Karpas-422 (cell line): Measurements from ENCODE around the gene PDCD2L. TPM values are rescaled to one million over a fixed set of nuclear protein-coding genes. Genes with fewer than 3 reads are reported as not detected.
"Not testable (repeated sequence)": the region's sequence is repeated elsewhere in the genome, so short reads cannot be mapped to it uniquely, and the experiment has no call there.

Experiments
- DNase-seq: peaks from one replicate; pipeline ENCODE4 v3.0.0-alpha.2; 2015
- H2AFZ ChIP-seq: fragments of 200-600 bp; sonication (generic); 2 replicates; pipeline ENCODE4 v1.6.1; 2014; ENCODE audit warnings: antibody characterized with exemption, low read length, mixed read lengths
- H3K27ac ChIP-seq: fragments of 200-600 bp; sonication (generic); 2 replicates; pipeline ENCODE4 v1.5.1; 2014; ENCODE audit warnings: mild to moderate bottlenecking, low read length, moderate library complexity
- H3K27me3 ChIP-seq: fragments of 200-600 bp; sonication (generic); 2 replicates; pipeline ENCODE4 v1.6.1; 2014; ENCODE audit warnings: low read length, mixed read lengths
- H3K36me3 ChIP-seq: fragments of 200-600 bp; sonication (generic); 2 replicates; pipeline ENCODE4 v1.6.1; 2014; ENCODE audit warnings: low read length, mixed read lengths; ENCODE audit not compliant: insufficient read depth
- H3K4me1 ChIP-seq: fragments of 200-600 bp; sonication (generic); 2 replicates; pipeline ENCODE4 v1.6.1; 2014; ENCODE audit warnings: mild to moderate bottlenecking, low read length, mixed read lengths
- H3K4me2 ChIP-seq: fragments of 200-600 bp; sonication (generic); 2 replicates; pipeline ENCODE4 v1.6.1; 2014; ENCODE audit warnings: low read length, low read depth, mild to moderate bottlenecking; ENCODE audit not compliant: poor library complexity, severe bottlenecking
- H3K4me3 ChIP-seq: fragments of 200-600 bp; sonication (generic); 2 replicates; pipeline ENCODE4 v1.5.1; 2014; ENCODE audit warnings: mild to moderate bottlenecking, antibody characterized with exemption, low read length, mixed read lengths
- H3K79me2 ChIP-seq: fragments of 200-600 bp; sonication (generic); 2 replicates; pipeline ENCODE4 v1.6.1; 2014; ENCODE audit warnings: mild to moderate bottlenecking, low read length, mixed read lengths
- H3K9ac ChIP-seq: fragments of 200-600 bp; sonication (generic); 2 replicates; pipeline ENCODE4 v1.6.0; 2014; ENCODE audit warnings: low read length
- H3K9me2 ChIP-seq: fragments of 200-600 bp; sonication (generic), shearing (Covaris generic); replicated peaks from 2 replicates; pipeline ENCODE4 v1.6.0; 2014; ENCODE audit warnings: mild to moderate bottlenecking, low read length, moderate library complexity; ENCODE audit not compliant: insufficient read depth
- H3K9me3 ChIP-seq: fragments of 300-700, 200-600 bp; sonication (generic); 2 replicates; pipeline ENCODE4 v1.6.1; 2014; ENCODE audit warnings: low read length, mixed read lengths
- H4K20me1 ChIP-seq: fragments of 200-600 bp; sonication (generic); 2 replicates; pipeline ENCODE4 v1.6.1; 2014; ENCODE audit warnings: mild to moderate bottlenecking, antibody characterized with exemption, low read length, low read depth; ENCODE audit not compliant: insufficient read depth
- total RNA-seq: library from RNA; depleted of rRNA; stranded (reverse); fragments of >200 nt; shearing (Covaris generic); gene quantifications from 2 replicates; pipeline ENCODE4 v1.2.3, GENCODE V29; 2014; ENCODE audit warnings: low replicate concordance

The PDCD2L gene
- total RNA-seq, 1 experiment from 2014 or later: 38.1 TPM

DNA sequence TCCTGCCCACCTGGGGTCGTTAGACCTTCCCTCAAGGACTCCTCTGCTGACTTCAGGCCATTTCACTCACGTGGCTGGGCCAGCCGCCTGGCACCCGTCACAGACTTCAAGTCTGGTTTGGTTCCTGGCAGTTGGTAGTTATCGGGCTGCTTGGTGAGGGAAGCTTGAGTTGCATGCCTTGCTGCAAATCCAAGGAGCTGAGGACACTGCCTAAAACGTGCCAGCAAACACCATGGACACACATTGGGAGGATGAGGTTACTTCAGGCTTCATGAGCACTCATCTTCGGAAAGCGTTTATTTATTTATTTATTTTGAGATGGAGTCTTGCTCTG lies 36.6 kb upstream of the PDCD2L start:
- no peak for DNase-seq
- Histone ChIP-seq H4K20me1 (peaks cover 23% of the 10 kb centered on the region), H3K27me3 (no peaks in the 10 kb centered on the region), H3K9me3 (no peaks in the 10 kb centered on the region), H3K79me2 (peaks cover 61% of the 10 kb centered on the region), H3K27ac (no peak overlapping the region), H3K4me3 (no peak overlapping the region), H3K36me3 (peaks cover 42% of the 10 kb centered on the region), H3K4me2 (no peak overlapping the region), H3K9ac (no peak overlapping the region), H3K9me2 (no peaks in the 10 kb centered on the region), H2AFZ (no peak overlapping the region), H3K4me1 (peaks cover 29% of the 10 kb centered on the region)

DNA sequence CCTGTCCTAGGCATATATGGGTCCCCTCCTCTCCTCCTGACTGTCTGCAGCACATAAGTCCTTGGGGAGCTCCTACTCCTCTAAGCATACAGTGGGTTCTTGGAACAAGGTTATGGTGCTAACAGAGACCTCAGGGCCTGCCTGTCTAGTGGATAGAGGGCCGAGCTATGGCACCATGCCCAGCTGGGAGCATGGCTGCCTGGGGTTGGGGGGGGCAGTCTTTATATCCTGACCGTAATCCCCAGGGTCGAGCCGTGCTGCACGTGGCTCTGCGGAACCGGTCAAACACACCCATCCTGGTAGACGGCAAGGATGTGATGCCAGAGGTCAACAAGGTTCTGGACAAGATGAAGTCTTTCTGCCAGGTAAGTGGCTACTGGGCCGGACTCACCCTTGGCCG lies 35.9 kb upstream of the PDCD2L start:
- Histone ChIP-seq H3K27me3 (no peaks in the 10 kb centered on the region), H3K9me3 (no peaks in the 10 kb centered on the region), H4K20me1 (peaks cover 23% of the 10 kb centered on the region), H3K4me3 (no peak overlapping the region), H3K9ac (no peak overlapping the region), H2AFZ (no peak overlapping the region), H3K36me3 (peaks cover 42% of the 10 kb centered on the region), H3K4me1 (peaks cover 26% of the 10 kb centered on the region), H3K79me2 (peaks cover 62% of the 10 kb centered on the region), H3K4me2 (no peak overlapping the region), H3K9me2 (no peaks in the 10 kb centered on the region), H3K27ac (no peak overlapping the region)
- no peak for DNase-seq

GRCh38 chr19:34369166-34369565 lies 35.0 kb upstream of the PDCD2L start:
- H3K27me3 ChIP-seq, H2AFZ ChIP-seq, H3K4me3 ChIP-seq, DNase-seq, H3K4me2 ChIP-seq, H3K9me2 ChIP-seq, H3K27ac ChIP-seq, H3K9me3 ChIP-seq, H3K9ac ChIP-seq: not testable (repeated sequence)
- Histone ChIP-seq H3K79me2 (peaks cover 66% of the 10 kb centered on the region), H4K20me1 (peaks cover 23% of the 10 kb centered on the region), H3K36me3 (peaks cover 43% of the 10 kb centered on the region), H3K4me1 (peaks cover 24% of the 10 kb centered on the region)

DNA sequence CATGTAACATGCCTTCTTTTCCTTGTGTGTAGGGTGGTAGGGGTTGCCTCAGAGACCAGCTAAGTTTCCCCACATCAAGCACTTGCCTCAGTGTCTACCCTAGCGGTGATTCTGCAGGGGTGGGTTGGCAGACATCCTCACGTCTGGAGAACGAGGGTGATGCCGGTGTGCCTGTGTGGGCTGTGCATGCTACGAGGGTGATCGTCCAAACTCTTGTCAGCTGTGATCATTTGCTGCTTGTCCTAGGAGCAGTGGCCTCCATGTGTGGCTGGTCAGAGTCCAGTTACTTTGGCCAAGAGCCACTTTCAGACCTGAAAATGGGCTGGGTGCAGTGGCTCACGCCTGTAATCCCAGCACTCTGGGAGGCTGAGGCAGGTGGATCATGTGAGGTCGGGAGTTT lies 34.1 kb upstream of the PDCD2L start:
- Histone ChIP-seq H3K79me2 (peaks cover 73% of the 10 kb centered on the region), H3K4me3 (no peak overlapping the region), H3K4me1 (peaks cover 18% of the 10 kb centered on the region), H2AFZ (no peak overlapping the region), H3K27ac (no peak overlapping the region), H4K20me1 (peaks cover 29% of the 10 kb centered on the region), H3K27me3 (no peaks in the 10 kb centered on the region), H3K4me2 (no peak overlapping the region), H3K9ac (no peak overlapping the region), H3K9me2 (no peaks in the 10 kb centered on the region), H3K9me3 (no peaks in the 10 kb centered on the region), H3K36me3 (peaks cover 46% of the 10 kb centered on the region)
- DNase-seq: no peak

- Histone ChIP-seq H3K4me2 (no peak overlapping the region), H2AFZ (no peak overlapping the region), H3K27ac (no peak overlapping the region), H3K9ac (no peak overlapping the region), H3K9me3 (no peaks in the 10 kb centered on the region), H3K9me2 (no peaks in the 10 kb centered on the region), H3K4me3 (no peak overlapping the region), H3K36me3 (peaks cover 50% of the 10 kb centered on the region), H4K20me1 (peaks cover 27% of the 10 kb centered on the region), H3K4me1 (peaks cover 17% of the 10 kb centered on the region), H3K27me3 (no peaks in the 10 kb centered on the region), H3K79me2 (peaks cover 72% of the 10 kb centered on the region)
- DNase-seq: no peak
Observed at GRCh38 chr19:34370983-34371382, 33.2 kb upstream of the PDCD2L start.

DNA sequence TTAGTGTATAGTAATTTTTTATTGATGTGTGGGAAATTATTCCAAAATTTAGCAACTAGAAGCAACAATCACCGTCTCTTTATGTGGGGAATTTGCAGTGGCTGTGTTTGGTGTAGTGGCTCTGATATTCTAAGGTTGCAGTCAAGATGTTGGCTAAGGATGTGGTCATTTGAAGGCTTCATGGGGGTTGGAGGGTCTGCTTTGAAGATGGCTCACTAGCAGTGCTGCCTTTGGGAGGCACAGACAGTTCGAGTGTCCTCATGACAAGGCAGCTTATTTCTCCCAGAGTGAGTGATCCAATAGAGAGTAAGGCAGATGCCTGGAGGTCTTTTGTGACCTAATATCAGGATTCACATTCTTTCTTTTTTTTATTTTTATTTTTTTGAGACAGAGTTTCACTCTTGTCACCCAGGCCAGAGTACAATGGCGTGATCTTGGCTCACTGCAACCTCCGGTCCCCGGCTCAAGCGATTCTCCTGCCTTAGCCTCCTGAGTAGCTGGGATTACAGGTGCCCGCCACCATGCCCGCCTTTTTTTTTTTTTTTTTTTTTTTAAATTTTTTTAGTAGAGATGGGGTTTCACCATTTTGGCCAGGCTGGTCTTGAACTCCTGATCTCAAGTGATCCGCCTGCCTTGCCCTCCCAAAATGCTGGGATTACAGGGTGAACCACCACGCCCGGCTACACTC lies 30.5 kb upstream of the PDCD2L start:
- Histone ChIP-seq H3K79me2 (peaks cover 49% of the 10 kb centered on the region), H3K36me3 (peaks cover 34% of the 10 kb centered on the region), H3K9me3 (no peaks in the 10 kb centered on the region), H3K4me2 (no peak overlapping the region), H3K9me2 (no peaks in the 10 kb centered on the region), H3K4me3 (no peak overlapping the region), H3K4me1 (no peaks in the 10 kb centered on the region), H3K27ac (no peak overlapping the region), H3K9ac (no peak overlapping the region), H2AFZ (no peak overlapping the region), H4K20me1 (0 out of 2 replicates have a peak, but pooled peaks cover 10% of the 10 kb centered on the region), H3K27me3 (no peaks in the 10 kb centered on the region)
- DNase-seq: no peak

- Histone ChIP-seq H3K9ac (no peak overlapping the region), H2AFZ (no peak overlapping the region), H3K4me1 (no peaks in the 10 kb centered on the region), H3K4me3 (no peak overlapping the region), H3K36me3 (peaks cover 45% of the 10 kb centered on the region), H3K27me3 (no peaks in the 10 kb centered on the region), H3K9me3 (no peaks in the 10 kb centered on the region), H4K20me1 (0 out of 2 replicates have a peak, but pooled peaks cover 10% of the 10 kb centered on the region), H3K4me2 (no peak overlapping the region), H3K9me2 (no peaks in the 10 kb centered on the region), H3K79me2 (peaks cover 38% of the 10 kb centered on the region), H3K27ac (no peak overlapping the region)
- DNase-seq: no peak
Observed at GRCh38 chr19:34375598-34375997, 28.6 kb upstream of the PDCD2L start.

DNA sequence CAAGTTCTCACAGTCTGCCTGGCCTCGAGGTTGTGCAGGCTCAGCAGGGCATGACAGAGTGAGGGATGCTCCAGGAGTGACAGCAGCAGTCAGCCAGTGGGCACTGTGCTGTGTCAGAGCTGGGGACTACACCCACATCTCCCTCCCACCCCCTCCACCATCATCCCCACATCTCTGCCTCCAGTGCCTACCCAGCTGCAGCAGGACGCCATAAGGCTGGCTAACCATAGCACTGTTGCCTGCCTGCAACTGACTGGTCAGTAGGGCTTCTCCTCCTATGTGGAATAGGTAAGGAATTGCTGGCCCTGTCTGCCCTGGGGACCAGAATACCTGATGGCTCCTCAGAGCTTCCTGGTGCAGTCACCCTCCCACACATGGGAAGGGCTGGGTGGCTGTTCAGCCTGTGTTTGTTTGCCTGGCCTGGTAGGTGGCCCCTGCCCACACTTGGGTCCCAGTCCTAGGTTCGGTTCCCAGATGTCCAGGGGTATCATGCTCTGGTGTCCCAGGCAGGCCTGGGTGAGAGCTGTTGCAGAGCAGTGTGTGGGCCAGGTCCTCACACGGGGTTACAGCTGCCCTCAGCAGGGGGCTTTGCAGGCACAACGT lies 23.5 kb upstream of the PDCD2L start:
- Histone ChIP-seq H3K4me3 (no peak overlapping the region), H3K4me1 (no peaks in the 10 kb centered on the region), H3K27ac (no peak overlapping the region), H3K9me2 (no peaks in the 10 kb centered on the region), H3K27me3 (no peaks in the 10 kb centered on the region), H3K36me3 (peaks cover 75% of the 10 kb centered on the region), H3K9me3 (no peaks in the 10 kb centered on the region), H2AFZ (no peak overlapping the region), H3K4me2 (no peak overlapping the region), H3K79me2 (peaks cover 21% of the 10 kb centered on the region), H3K9ac (no peak overlapping the region), H4K20me1 (0 out of 2 replicates have a peak, but pooled peaks cover 4% of the 10 kb centered on the region)
- DNase-seq: no peak
